GM23338 (cell line): ENCODE data around the gene NCAPD3. TPM values are rescaled to one million over a fixed set of nuclear protein-coding genes. Genes with fewer than 3 reads are reported as not detected.

Experiments used
- ATAC-seq: fragments of 200-7000 bp; cut with Tn5 transposase; 3 replicates; pipeline ENCODE4 v1.9.1; 2020
- DNase-seq: peaks from one replicate; pipeline ENCODE4 v3.0.0-alpha.2; 2015; ENCODE audit warnings: low spot score
- H2AFZ ChIP-seq: fragments of 200-600 bp; sonication (generic); 2 replicates; pipeline ENCODE4 v1.8.0; 2016; ENCODE audit warnings: antibody characterized with exemption, mild to moderate bottlenecking, moderate library complexity
- H3F3A ChIP-seq: fragments of 200-600 bp; sonication (generic); replicated peaks from 2 replicates; pipeline ENCODE4 v1.8.0; 2017; ENCODE audit warnings: antibody characterized with exemption, mixed run types, low read depth
- H3K27ac ChIP-seq: fragments of 200-600 bp; sonication (generic); 2 replicates; pipeline ENCODE4 v1.6.1; 2016; ENCODE audit warnings: low read depth
- H3K27me3 ChIP-seq: fragments of 200-600 bp; sonication (generic); 2 replicates; pipeline ENCODE4 v1.8.0; 2016; ENCODE audit warnings: mild to moderate bottlenecking, mixed run types, moderate library complexity; ENCODE audit not compliant: insufficient read depth
- H3K36me3 ChIP-seq: fragments of 200-600 bp; sonication (generic); 2 replicates; pipeline ENCODE4 v1.8.0; 2016; ENCODE audit warnings: mild to moderate bottlenecking; ENCODE audit not compliant: insufficient read depth
- H3K4me1 ChIP-seq: fragments of 200-600 bp; sonication (generic); 2 replicates; pipeline ENCODE4 v1.8.0; 2016; ENCODE audit warnings: mild to moderate bottlenecking, moderate library complexity; ENCODE audit not compliant: insufficient read depth
- H3K4me2 ChIP-seq: fragments of 200-600 bp; sonication (generic); 2 replicates; pipeline ENCODE4 v1.7.1; 2017; ENCODE audit warnings: mixed run types
- H3K4me3 ChIP-seq: fragments of 200-600 bp; sonication (generic); 2 replicates; pipeline ENCODE4 v1.6.1; 2016; ENCODE audit warnings: mixed run types
- H3K79me2 ChIP-seq: fragments of 200-600 bp; sonication (generic); replicated peaks from 2 replicates; pipeline ENCODE4 v1.8.0; 2017; ENCODE audit warnings: mild to moderate bottlenecking; ENCODE audit not compliant: insufficient read depth
- H3K9me2 ChIP-seq: fragments of 200-600 bp; sonication (generic); 2 replicates; pipeline ENCODE4 v1.8.0; 2017; ENCODE audit not compliant: insufficient read depth
- H4K20me1 ChIP-seq: fragments of 200-600 bp; sonication (generic); replicated peaks from 2 replicates; pipeline ENCODE4 v1.8.0; 2017; ENCODE audit warnings: mild to moderate bottlenecking; ENCODE audit not compliant: insufficient read depth
- H3K27ac Mint-ChIP-seq: 2 replicates; pipeline ENCODE4 v1.8.0; 2020; ENCODE audit warnings: inconsistent platforms, mild to moderate bottlenecking, moderate library complexity, mixed read lengths
- H3K27me3 Mint-ChIP-seq: 3 replicates; pipeline ENCODE4 v1.8.0; 2022; ENCODE audit warnings: low read depth, mild to moderate bottlenecking, moderate library complexity, mixed read lengths, inconsistent platforms; ENCODE audit not compliant: insufficient read depth, poor library complexity
- H3K36me3 Mint-ChIP-seq: 3 replicates; pipeline ENCODE4 v1.8.0; 2021; ENCODE audit warnings: low read depth, mild to moderate bottlenecking, inconsistent platforms, moderate library complexity, mixed read lengths
- H3K4me1 Mint-ChIP-seq: 3 replicates; pipeline ENCODE4 v1.8.0; 2020; ENCODE audit warnings: mild to moderate bottlenecking, inconsistent platforms, mixed read lengths
- H3K4me3 Mint-ChIP-seq: 3 replicates; pipeline ENCODE4 v1.8.0; 2021; ENCODE audit warnings: moderate library complexity, mild to moderate bottlenecking, inconsistent platforms, mixed read lengths
- H3K9me3 Mint-ChIP-seq: 3 replicates; pipeline ENCODE4 v1.8.0; 2020; ENCODE audit warnings: moderate library complexity, mild to moderate bottlenecking, inconsistent platforms, mixed read lengths
- CREB1 ChIP-seq: fragments of 250-450 bp; sonication (Bioruptor Pico); IDR thresholded peaks from 2 replicates; pipeline ENCODE4 v1.5.0; 2020; ENCODE audit warnings: low read depth, mild to moderate bottlenecking, moderate library complexity
- EZH2 ChIP-seq: fragments of 200-600 bp; sonication (generic); IDR thresholded peaks from one replicate; pipeline ENCODE4 v1.8.0; 2017; ENCODE audit warnings: antibody characterized with exemption, mild to moderate bottlenecking, low read depth; ENCODE audit not compliant: unreplicated experiment
- EZH2phosphoT487 ChIP-seq: fragments of 200-600 bp; sonication (generic); IDR thresholded peaks from one replicate; pipeline ENCODE4 v1.8.1; 2018; ENCODE audit warnings: antibody characterized with exemption; ENCODE audit not compliant: unreplicated experiment
- JUNB ChIP-seq: IDR thresholded peaks from one replicate; pipeline ENCODE4 v1.6.1; 2016; ENCODE audit warnings: antibody characterized with exemption; ENCODE audit not compliant: unreplicated experiment
- NANOG ChIP-seq: IDR thresholded peaks from 2 replicates; pipeline ENCODE4 v1.6.1; 2016; ENCODE audit warnings: antibody characterized with exemption, borderline replicate concordance
- POLR2AphosphoS5 ChIP-seq: IDR thresholded peaks from 2 replicates; pipeline ENCODE4 v1.6.1; 2016; ENCODE audit warnings: antibody characterized with exemption, low read depth
- STAT1 ChIP-seq: IDR thresholded peaks from one replicate; pipeline ENCODE4 v1.6.1; 2016; ENCODE audit warnings: antibody characterized with exemption; ENCODE audit not compliant: unreplicated experiment
- ZNF114 ChIP-seq: fragments of 250-450 bp; sonication (Bioruptor Pico); IDR thresholded peaks from 2 replicates; pipeline ENCODE4 v1.5.0; 2020; ENCODE audit warnings: mild to moderate bottlenecking, moderate library complexity
- ZNF331 ChIP-seq: fragments of 250-450 bp; sonication (Bioruptor Pico); IDR thresholded peaks from 2 replicates; pipeline ENCODE4 v1.5.0; 2020; ENCODE audit warnings: low read depth, mild to moderate bottlenecking, moderate library complexity
- polyA plus RNA-seq: library from polyadenylated mRNA; unstranded; fragments of >200 nt; fragmentation: Nextera tagmentation; extraction: Ambion mirVana; gene quantifications from 2 replicates; pipeline ENCODE4 v1.2.1, GENCODE V29; 2016
- total RNA-seq: library from RNA; depleted of rRNA; stranded (reverse); fragments of >200 nt; shearing (Covaris generic); gene quantifications from 2 replicates; pipeline ENCODE4 v1.2.3, GENCODE V29; 2014
- TF ChIP-seq, protein P1 (sequence below): IDR thresholded peaks from 2 replicates; pipeline ENCODE4 v1.6.1; 2016; ENCODE audit warnings: antibody characterized with exemption
- TF ChIP-seq, protein P2 (sequence below), 2 experiments: fragments of 200-600 bp in 1 of 2; sonication (generic) in 1 of 2; conservative IDR thresholded peaks; 2 replicates each; pipeline versions ENCODE4 v1.5.1 to v1.6.1; 2016 to 2017; ENCODE audit warnings: antibody characterized with exemption in 2 of 2, low read depth in 2 of 2, mild to moderate bottlenecking in 2 of 2, moderate library complexity in 1 of 2
- TF ChIP-seq, protein P3 (sequence below): IDR thresholded peaks from one replicate; pipeline ENCODE4 v1.6.1; 2018; ENCODE audit warnings: antibody characterized with exemption; ENCODE audit not compliant: unreplicated experiment
- TF ChIP-seq, protein P4 (sequence below): fragments of 250-450 bp; sonication (Bioruptor Pico); IDR thresholded peaks from 2 replicates; pipeline ENCODE4 v1.5.0; 2020; ENCODE audit warnings: mild to moderate bottlenecking, moderate library complexity

NCAPD3 gene
- total and polyA plus RNA-seq, 2 experiments from 2014 or later, result 37.1 to 49.8 TPM

DNA sequence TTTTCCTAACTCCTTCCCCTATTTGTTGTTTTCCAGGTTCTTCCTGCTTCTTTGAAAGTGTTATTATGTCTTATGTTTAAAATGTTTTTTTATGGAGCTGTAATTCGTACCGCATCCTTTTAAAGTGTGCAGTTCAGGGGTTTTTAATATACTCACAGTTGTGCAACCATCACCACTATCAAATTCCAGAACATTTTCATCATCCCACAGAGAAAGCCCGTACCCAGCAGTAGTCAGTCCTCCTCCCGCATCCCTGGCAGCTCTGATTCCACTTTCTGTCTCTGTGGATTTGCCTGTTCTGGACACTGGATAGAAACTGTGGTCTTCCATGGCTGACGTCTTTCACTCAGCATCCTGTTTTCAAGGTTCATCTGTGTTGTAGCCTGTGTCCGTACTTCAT is 81.2 kb downstream of the NCAPD3 start:
- Histone ChIP-seq H3K9me2 (peaks cover 4% of the 10 kb centered on the region; the same call in 1 of the 2 replicates), H3K27ac (no peak overlapping the region), H3K27me3 (no peaks in the 10 kb centered on the region), H3K4me3 (no peak overlapping the region), H3K36me3 (0 out of 2 replicates have a peak, but pooled peaks cover 7% of the 10 kb centered on the region), H2AFZ (no peak overlapping the region), H3K4me2 (no peak overlapping the region), H3K79me2 (0 out of 2 replicates have a peak, but pooled peaks cover 4% of the 10 kb centered on the region), H3K4me1 (no peaks in the 10 kb centered on the region), H4K20me1 (peaks cover 4% of the 10 kb centered on the region; the same call in 1 of the 2 replicates), H3F3A (peaks cover 6% of the 10 kb centered on the region; the same call in 1 of the 2 replicates)
- peaks cover 68% of the 10 kb centered on the region for H3K9me3 Mint-ChIP-seq
- no peak for ATAC-seq
- no peak overlapping the region for H3K27ac Mint-ChIP-seq
- H3K4me1 Mint-ChIP-seq, result peaks cover 4% of the 10 kb centered on the region; the same call in 1 of the 3 replicates
- peaks cover 77% of the 10 kb centered on the region for H3K36me3 Mint-ChIP-seq
- TF ChIP-seq, protein P1, sequence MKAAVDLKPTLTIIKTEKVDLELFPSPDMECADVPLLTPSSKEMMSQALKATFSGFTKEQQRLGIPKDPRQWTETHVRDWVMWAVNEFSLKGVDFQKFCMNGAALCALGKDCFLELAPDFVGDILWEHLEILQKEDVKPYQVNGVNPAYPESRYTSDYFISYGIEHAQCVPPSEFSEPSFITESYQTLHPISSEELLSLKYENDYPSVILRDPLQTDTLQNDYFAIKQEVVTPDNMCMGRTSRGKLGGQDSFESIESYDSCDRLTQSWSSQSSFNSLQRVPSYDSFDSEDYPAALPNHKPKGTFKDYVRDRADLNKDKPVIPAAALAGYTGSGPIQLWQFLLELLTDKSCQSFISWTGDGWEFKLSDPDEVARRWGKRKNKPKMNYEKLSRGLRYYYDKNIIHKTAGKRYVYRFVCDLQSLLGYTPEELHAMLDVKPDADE, result no peak
- TF ChIP-seq JUNB, result no peak
- TF ChIP-seq CREB1 (CRISPR knock-in tag), result no peak
- TF ChIP-seq EZH2, result no peak
- TF ChIP-seq POLR2AphosphoS5, result no peak
- TF ChIP-seq STAT1, result no peak
- no peak for TF ChIP-seq NANOG
- TF ChIP-seq, protein P2, sequence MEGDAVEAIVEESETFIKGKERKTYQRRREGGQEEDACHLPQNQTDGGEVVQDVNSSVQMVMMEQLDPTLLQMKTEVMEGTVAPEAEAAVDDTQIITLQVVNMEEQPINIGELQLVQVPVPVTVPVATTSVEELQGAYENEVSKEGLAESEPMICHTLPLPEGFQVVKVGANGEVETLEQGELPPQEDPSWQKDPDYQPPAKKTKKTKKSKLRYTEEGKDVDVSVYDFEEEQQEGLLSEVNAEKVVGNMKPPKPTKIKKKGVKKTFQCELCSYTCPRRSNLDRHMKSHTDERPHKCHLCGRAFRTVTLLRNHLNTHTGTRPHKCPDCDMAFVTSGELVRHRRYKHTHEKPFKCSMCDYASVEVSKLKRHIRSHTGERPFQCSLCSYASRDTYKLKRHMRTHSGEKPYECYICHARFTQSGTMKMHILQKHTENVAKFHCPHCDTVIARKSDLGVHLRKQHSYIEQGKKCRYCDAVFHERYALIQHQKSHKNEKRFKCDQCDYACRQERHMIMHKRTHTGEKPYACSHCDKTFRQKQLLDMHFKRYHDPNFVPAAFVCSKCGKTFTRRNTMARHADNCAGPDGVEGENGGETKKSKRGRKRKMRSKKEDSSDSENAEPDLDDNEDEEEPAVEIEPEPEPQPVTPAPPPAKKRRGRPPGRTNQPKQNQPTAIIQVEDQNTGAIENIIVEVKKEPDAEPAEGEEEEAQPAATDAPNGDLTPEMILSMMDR (conservative IDR thresholded peaks at IDR 0.05; ENCODE audit: low read depth in 2 of 2), result no peak
- TF ChIP-seq, protein P3, sequence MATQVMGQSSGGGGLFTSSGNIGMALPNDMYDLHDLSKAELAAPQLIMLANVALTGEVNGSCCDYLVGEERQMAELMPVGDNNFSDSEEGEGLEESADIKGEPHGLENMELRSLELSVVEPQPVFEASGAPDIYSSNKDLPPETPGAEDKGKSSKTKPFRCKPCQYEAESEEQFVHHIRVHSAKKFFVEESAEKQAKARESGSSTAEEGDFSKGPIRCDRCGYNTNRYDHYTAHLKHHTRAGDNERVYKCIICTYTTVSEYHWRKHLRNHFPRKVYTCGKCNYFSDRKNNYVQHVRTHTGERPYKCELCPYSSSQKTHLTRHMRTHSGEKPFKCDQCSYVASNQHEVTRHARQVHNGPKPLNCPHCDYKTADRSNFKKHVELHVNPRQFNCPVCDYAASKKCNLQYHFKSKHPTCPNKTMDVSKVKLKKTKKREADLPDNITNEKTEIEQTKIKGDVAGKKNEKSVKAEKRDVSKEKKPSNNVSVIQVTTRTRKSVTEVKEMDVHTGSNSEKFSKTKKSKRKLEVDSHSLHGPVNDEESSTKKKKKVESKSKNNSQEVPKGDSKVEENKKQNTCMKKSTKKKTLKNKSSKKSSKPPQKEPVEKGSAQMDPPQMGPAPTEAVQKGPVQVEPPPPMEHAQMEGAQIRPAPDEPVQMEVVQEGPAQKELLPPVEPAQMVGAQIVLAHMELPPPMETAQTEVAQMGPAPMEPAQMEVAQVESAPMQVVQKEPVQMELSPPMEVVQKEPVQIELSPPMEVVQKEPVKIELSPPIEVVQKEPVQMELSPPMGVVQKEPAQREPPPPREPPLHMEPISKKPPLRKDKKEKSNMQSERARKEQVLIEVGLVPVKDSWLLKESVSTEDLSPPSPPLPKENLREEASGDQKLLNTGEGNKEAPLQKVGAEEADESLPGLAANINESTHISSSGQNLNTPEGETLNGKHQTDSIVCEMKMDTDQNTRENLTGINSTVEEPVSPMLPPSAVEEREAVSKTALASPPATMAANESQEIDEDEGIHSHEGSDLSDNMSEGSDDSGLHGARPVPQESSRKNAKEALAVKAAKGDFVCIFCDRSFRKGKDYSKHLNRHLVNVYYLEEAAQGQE, result no peak
- no peak for TF ChIP-seq ZNF331 (CRISPR knock-in tag)
- TF ChIP-seq ZNF114, result no peak
- TF ChIP-seq, protein P4, sequence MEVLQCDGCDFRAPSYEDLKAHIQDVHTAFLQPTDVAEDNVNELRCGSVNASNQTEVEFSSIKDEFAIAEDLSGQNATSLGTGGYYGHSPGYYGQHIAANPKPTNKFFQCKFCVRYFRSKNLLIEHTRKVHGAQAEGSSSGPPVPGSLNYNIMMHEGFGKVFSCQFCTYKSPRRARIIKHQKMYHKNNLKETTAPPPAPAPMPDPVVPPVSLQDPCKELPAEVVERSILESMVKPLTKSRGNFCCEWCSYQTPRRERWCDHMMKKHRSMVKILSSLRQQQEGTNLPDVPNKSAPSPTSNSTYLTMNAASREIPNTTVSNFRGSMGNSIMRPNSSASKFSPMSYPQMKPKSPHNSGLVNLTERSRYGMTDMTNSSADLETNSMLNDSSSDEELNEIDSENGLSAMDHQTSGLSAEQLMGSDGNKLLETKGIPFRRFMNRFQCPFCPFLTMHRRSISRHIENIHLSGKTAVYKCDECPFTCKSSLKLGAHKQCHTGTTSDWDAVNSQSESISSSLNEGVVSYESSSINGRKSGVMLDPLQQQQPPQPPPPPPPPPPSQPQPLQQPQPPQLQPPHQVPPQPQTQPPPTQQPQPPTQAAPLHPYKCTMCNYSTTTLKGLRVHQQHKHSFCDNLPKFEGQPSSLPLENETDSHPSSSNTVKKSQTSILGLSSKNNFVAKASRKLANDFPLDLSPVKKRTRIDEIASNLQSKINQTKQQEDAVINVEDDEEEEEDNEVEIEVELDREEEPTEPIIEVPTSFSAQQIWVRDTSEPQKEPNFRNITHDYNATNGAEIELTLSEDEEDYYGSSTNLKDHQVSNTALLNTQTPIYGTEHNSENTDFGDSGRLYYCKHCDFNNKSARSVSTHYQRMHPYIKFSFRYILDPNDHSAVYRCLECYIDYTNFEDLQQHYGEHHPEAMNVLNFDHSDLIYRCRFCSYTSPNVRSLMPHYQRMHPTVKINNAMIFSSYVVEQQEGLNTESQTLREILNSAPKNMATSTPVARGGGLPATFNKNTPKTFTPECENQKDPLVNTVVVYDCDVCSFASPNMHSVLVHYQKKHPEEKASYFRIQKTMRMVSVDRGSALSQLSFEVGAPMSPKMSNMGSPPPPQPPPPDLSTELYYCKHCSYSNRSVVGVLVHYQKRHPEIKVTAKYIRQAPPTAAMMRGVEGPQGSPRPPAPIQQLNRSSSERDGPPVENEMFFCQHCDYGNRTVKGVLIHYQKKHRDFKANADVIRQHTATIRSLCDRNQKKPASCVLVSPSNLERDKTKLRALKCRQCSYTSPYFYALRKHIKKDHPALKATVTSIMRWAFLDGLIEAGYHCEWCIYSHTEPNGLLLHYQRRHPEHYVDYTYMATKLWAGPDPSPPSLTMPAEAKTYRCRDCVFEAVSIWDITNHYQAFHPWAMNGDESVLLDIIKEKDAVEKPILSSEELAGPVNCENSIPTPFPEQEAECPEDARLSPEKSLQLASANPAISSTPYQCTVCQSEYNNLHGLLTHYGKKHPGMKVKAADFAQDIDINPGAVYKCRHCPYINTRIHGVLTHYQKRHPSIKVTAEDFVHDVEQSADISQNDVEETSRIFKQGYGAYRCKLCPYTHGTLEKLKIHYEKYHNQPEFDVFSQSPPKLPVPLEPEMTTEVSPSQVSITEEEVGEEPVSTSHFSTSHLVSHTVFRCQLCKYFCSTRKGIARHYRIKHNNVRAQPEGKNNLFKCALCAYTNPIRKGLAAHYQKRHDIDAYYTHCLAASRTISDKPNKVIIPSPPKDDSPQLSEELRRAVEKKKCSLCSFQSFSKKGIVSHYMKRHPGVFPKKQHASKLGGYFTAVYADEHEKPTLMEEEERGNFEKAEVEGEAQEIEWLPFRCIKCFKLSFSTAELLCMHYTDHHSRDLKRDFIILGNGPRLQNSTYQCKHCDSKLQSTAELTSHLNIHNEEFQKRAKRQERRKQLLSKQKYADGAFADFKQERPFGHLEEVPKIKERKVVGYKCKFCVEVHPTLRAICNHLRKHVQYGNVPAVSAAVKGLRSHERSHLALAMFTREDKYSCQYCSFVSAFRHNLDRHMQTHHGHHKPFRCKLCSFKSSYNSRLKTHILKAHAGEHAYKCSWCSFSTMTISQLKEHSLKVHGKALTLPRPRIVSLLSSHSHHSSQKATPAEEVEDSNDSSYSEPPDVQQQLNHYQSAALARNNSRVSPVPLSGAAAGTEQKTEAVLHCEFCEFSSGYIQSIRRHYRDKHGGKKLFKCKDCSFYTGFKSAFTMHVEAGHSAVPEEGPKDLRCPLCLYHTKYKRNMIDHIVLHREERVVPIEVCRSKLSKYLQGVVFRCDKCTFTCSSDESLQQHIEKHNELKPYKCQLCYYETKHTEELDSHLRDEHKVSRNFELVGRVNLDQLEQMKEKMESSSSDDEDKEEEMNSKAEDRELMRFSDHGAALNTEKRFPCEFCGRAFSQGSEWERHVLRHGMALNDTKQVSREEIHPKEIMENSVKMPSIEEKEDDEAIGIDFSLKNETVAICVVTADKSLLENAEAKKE (CRISPR knock-in tag), result no peak
- TF ChIP-seq EZH2phosphoT487, result no peak
- no peak overlapping the region for H3K4me3 Mint-ChIP-seq
- peaks cover 16% of the 10 kb centered on the region for H3K27me3 Mint-ChIP-seq
- no peak for DNase-seq
